Adrenal gland (tissue), 5 donors: ENCODE measurements around the gene ZNF593OS.

Experiments
- CTCF ChIP-seq, 6 experiments: fragments of 450-650 bp in 4 of 6; fragments of 200-600 bp in 2 of 6; sonication (generic) in 1 of 6; IDR thresholded peaks; 1 replicate in 5 of 6; 2 replicates in 1 of 6; pipeline versions ENCODE4 v1.5.1 to v1.8.0; 2016 to 2021; ENCODE audit warnings: antibody characterized with exemption in 6 of 6, mild to moderate bottlenecking in 2 of 6, moderate library complexity in 1 of 6
- POLR2A ChIP-seq, 2 donors: fragments of 450-650 bp; IDR thresholded peaks; one replicate each; pipeline ENCODE4 v1.6.1; 2017; ENCODE audit warnings: antibody characterized with exemption in 2 of 2, mild to moderate bottlenecking in 2 of 2, moderate library complexity in 1 of 2
- donor health status: DM: no; HTN: no; CAD: no.

GRCh38 chr1:26154750-26155149 is 16.9 kb downstream of the ZNF593OS start:
- TF ChIP-seq POLR2A (IDR thresholded peaks at IDR 0.05) = no peak
- TF ChIP-seq CTCF (IDR thresholded peaks at IDR 0.05) = no peak
